ENCODE results near the gene PAX4. TPM values are rescaled to one million over a fixed set of nuclear protein-coding genes. Genes with fewer than 3 reads are reported as not detected.

The PAX4 gene
- total RNA-seq, 1 experiment from 2014 or later = not detected

- Histone ChIP-seq H3K23me2 (ENCODE audit: insufficient read length, low read depth, low read length, poor library complexity, severe bottlenecking) (peaks cover 2% of the 10 kb centered on the region), H2BK15ac (ENCODE audit: low read depth, low read length) (no peak overlapping the region), H3K79me1 (ENCODE audit: insufficient read depth, low read depth, low read length, poor library complexity, severe bottlenecking) (no peaks in the 10 kb centered on the region), H4K20me1 (ENCODE audit: control insufficient read depth, insufficient read depth, insufficient read length) (no peaks in the 10 kb centered on the region), H3K56ac (ENCODE audit: insufficient read length, low read depth, low read length) (no peak overlapping the region), H3K9me3 (ENCODE audit: control insufficient read depth, low read depth, low read length) (no peaks in the 10 kb centered on the region), H3K79me2 (ENCODE audit: insufficient read depth, low read length) (peaks cover 3% of the 10 kb centered on the region; the same call in 1 of the 2 replicates), H3K9ac (ENCODE audit: extremely low read depth, insufficient read length, low read length) (no peak overlapping the region), H2AK5ac (ENCODE audit: insufficient read length, low read length) (no peak overlapping the region), H2BK120ac (ENCODE audit: low read depth, low read length, poor library complexity, severe bottlenecking) (no peak overlapping the region), H4K91ac (ENCODE audit: insufficient read length, low read depth, low read length) (no peak overlapping the region), H4K5ac (ENCODE audit: insufficient read length, low read depth, low read length) (no peak overlapping the region), H2BK20ac (ENCODE audit: low read depth, low read length, poor library complexity, severe bottlenecking) (no peak overlapping the region), H2BK5ac (ENCODE audit: insufficient read length, low read length) (no peak overlapping the region), H2BK12ac (ENCODE audit: insufficient read length, low read depth, low read length) (no peak overlapping the region), H2AFZ (ENCODE audit: low read length) (no peak overlapping the region), H3K4me2 (ENCODE audit: insufficient read depth, insufficient read length, low read length) (no peak overlapping the region), H3K14ac (ENCODE audit: insufficient read depth, low read length) (no peak overlapping the region), H4K8ac (replicated peaks; ENCODE audit: insufficient read length, low read depth, low read length) (no peak overlapping the region), H3T11ph (ENCODE audit: low read length) (no peak overlapping the region), H3K4me1 (ENCODE audit: insufficient read depth, low read length) (no peaks in the 10 kb centered on the region; the same call in 1 of the 2 replicates), H3K27me3 (ENCODE audit: insufficient read depth, low read length) (no peaks in the 10 kb centered on the region), H3K18ac (ENCODE audit: insufficient read length, low read depth, low read length) (no peak overlapping the region), H3K23ac (ENCODE audit: insufficient read length, low read depth, low read length) (no peak overlapping the region), H3K27ac (ENCODE audit: insufficient read length, low read depth, low read length) (no peak overlapping the region), H3K4ac (ENCODE audit: low read depth, low read length) (no peak overlapping the region)
- no CpG with 5 or more reads among the region's 8 CpGs for WGBS (ENCODE audit: extremely low coverage, insufficient read length, low lambda C conversion rate)
- peaks cover 5 to 7% of the 10 kb centered on the region in 2 experiments for H3K4me1 Mint-ChIP-seq
- DNase-seq = no peak
- H3K36me3 Mint-ChIP-seq (ENCODE audit: insufficient read depth in 1 of 3, low read depth in 3 of 3) = peaks cover 0 to 2% (median 0%) of the 10 kb centered on the region in 3 experiments; a peak in 3 of 7 replicates
- no peaks in the 10 kb centered on the region for H3K27me3 Mint-ChIP-seq (ENCODE audit: low read depth)
- H3K9me3 Mint-ChIP-seq = no peaks in the 10 kb centered on the region
- no peak overlapping the region for H3K27ac Mint-ChIP-seq
- TF ChIP-seq CTCF (conservative IDR thresholded peaks at IDR 0.05) = no peak
- no peak overlapping the region for H3K4me3 Mint-ChIP-seq
Observed at GRCh38 chr7:127647636-127648035, 29.7 kb upstream of the PAX4 start.
